ENCODE measurements around the gene ATP13A5. TPM values are rescaled to one million over a fixed set of nuclear protein-coding genes. Genes with fewer than 3 reads are reported as not detected.

Gene ATP13A5
- total RNA-seq, 2 experiments from 2014 or later: not detected

GRCh38 chr3:193387596-193387995 lies 9.0 kb upstream of the ATP13A5 start:
- no peak overlapping the region for H3K4me3 Mint-ChIP-seq
- DNase-seq: no peak
- POLR2A ChIA-PET: no interaction called here
- no peak overlapping the region for H3K27ac Mint-ChIP-seq
- intact Hi-C loops (cut with micrococcal nuclease): no loop called here
- no peaks in the 10 kb centered on the region for H3K4me1 Mint-ChIP-seq (ENCODE audit: low read depth)
- peaks cover 4% of the 10 kb centered on the region for H3K27me3 Mint-ChIP-seq
- CTCF ChIA-PET: no interaction called here
- H3K9me3 Mint-ChIP-seq: no peaks in the 10 kb centered on the region
- H3K36me3 Mint-ChIP-seq: no peaks in the 10 kb centered on the region

GRCh38 chr3:193377591-193377990 lies 962 bp downstream of the ATP13A5 start:
- intact Hi-C loops (cut with micrococcal nuclease): no loop called here
- no peak for DNase-seq
- Mint-ChIP-seq H3K36me3 (no peaks in the 10 kb centered on the region), H3K4me1 (ENCODE audit: low read depth) (peaks cover 2% of the 10 kb centered on the region), H3K4me3 (no peak overlapping the region), H3K27me3 (peaks cover 3% of the 10 kb centered on the region), H3K9me3 (no peaks in the 10 kb centered on the region), H3K27ac (no peak overlapping the region)
- ChIA-PET CTCF (no interaction called here), POLR2A (no interaction called here)

GRCh38 chr3:193375614-193376013 lies 2.9 kb downstream of the ATP13A5 start:
- CTCF ChIA-PET: no interaction called here
- POLR2A ChIA-PET: no interaction called here
- Mint-ChIP-seq H3K9me3 (no peaks in the 10 kb centered on the region), H3K27me3 (peaks cover 3% of the 10 kb centered on the region), H3K27ac (no peak overlapping the region), H3K4me1 (ENCODE audit: low read depth) (peaks cover 2% of the 10 kb centered on the region), H3K36me3 (no peaks in the 10 kb centered on the region), H3K4me3 (no peak overlapping the region)
- intact Hi-C loops (cut with micrococcal nuclease): no loop called here
- no peak for DNase-seq

GRCh38 chr3:193372783-193373182 lies 5.8 kb downstream of the ATP13A5 start:
- H3K27me3 Mint-ChIP-seq: peaks cover 3% of the 10 kb centered on the region
- intact Hi-C loops (cut with micrococcal nuclease): no loop called here
- POLR2A ChIA-PET: no interaction called here
- no peak for DNase-seq
- no peak overlapping the region for H3K27ac Mint-ChIP-seq
- H3K4me3 Mint-ChIP-seq: no peak overlapping the region
- CTCF ChIA-PET: no interaction called here
- peaks cover 2% of the 10 kb centered on the region for H3K4me1 Mint-ChIP-seq (ENCODE audit: low read depth)
- H3K9me3 Mint-ChIP-seq: no peaks in the 10 kb centered on the region
- H3K36me3 Mint-ChIP-seq: no peaks in the 10 kb centered on the region

GRCh38 chr3:193367868-193368267 lies 10.7 kb downstream of the ATP13A5 start:
- POLR2A ChIA-PET: no interaction called here
- H3K36me3 Mint-ChIP-seq: no peaks in the 10 kb centered on the region
- no peak for DNase-seq
- intact Hi-C loops (cut with micrococcal nuclease): no loop called here
- peaks cover 2% of the 10 kb centered on the region for H3K4me1 Mint-ChIP-seq (ENCODE audit: low read depth)
- no peaks in the 10 kb centered on the region for H3K9me3 Mint-ChIP-seq
- no peak overlapping the region for H3K4me3 Mint-ChIP-seq
- peaks cover 8% of the 10 kb centered on the region for H3K27me3 Mint-ChIP-seq
- CTCF ChIA-PET: no interaction called here
- no peak overlapping the region for H3K27ac Mint-ChIP-seq

GRCh38 chr3:193357291-193357690 lies 21.3 kb downstream of the ATP13A5 start:
- H3K4me3 Mint-ChIP-seq: no peak overlapping the region
- POLR2A ChIA-PET: no interaction called here
- no peaks in the 10 kb centered on the region for H3K36me3 Mint-ChIP-seq
- intact Hi-C loops (cut with micrococcal nuclease): no loop called here
- H3K4me1 Mint-ChIP-seq (ENCODE audit: low read depth): no peaks in the 10 kb centered on the region
- H3K27ac Mint-ChIP-seq: no peak overlapping the region
- H3K9me3 Mint-ChIP-seq: no peaks in the 10 kb centered on the region
- peaks cover 2% of the 10 kb centered on the region for H3K27me3 Mint-ChIP-seq
- no peak for DNase-seq
- CTCF ChIA-PET: no interaction called here

- H3K36me3 Mint-ChIP-seq: no peaks in the 10 kb centered on the region
- no peaks in the 10 kb centered on the region for H3K4me1 Mint-ChIP-seq (ENCODE audit: low read depth)
- peaks cover 1% of the 10 kb centered on the region for H3K27me3 Mint-ChIP-seq
- DNase-seq: no peak
- POLR2A ChIA-PET: no interaction called here
- intact Hi-C loops (cut with micrococcal nuclease): no loop called here
- H3K9me3 Mint-ChIP-seq: no peaks in the 10 kb centered on the region
- no peak overlapping the region for H3K4me3 Mint-ChIP-seq
- CTCF ChIA-PET: no interaction called here
- no peak overlapping the region for H3K27ac Mint-ChIP-seq
Measured at GRCh38 chr3:193354423-193354822, 24.1 kb downstream of the ATP13A5 start.

GRCh38 chr3:193350744-193351143 lies 27.8 kb downstream of the ATP13A5 start:
- DNase-seq: no peak
- Mint-ChIP-seq H3K36me3 (no peaks in the 10 kb centered on the region), H3K4me1 (ENCODE audit: low read depth) (no peaks in the 10 kb centered on the region), H3K4me3 (no peak overlapping the region), H3K27ac (no peak overlapping the region), H3K27me3 (peaks cover 1% of the 10 kb centered on the region), H3K9me3 (no peaks in the 10 kb centered on the region)
- intact Hi-C loops (cut with micrococcal nuclease): no loop called here
- ChIA-PET POLR2A (no interaction called here), CTCF (no interaction called here)

- no peak for DNase-seq
- intact Hi-C loops (cut with micrococcal nuclease): no loop called here
- Mint-ChIP-seq H3K27ac (no peak overlapping the region), H3K9me3 (no peaks in the 10 kb centered on the region), H3K36me3 (no peaks in the 10 kb centered on the region), H3K4me1 (ENCODE audit: low read depth) (no peaks in the 10 kb centered on the region), H3K27me3 (peaks cover 1% of the 10 kb centered on the region), H3K4me3 (no peak overlapping the region)
- POLR2A ChIA-PET: no interaction called here
- CTCF ChIA-PET: no interaction called here
Measured at GRCh38 chr3:193348686-193349085, 29.9 kb downstream of the ATP13A5 start.

- H3K27me3 Mint-ChIP-seq: peaks cover 1% of the 10 kb centered on the region
- POLR2A ChIA-PET: no interaction called here
- intact Hi-C loops (cut with micrococcal nuclease): no loop called here
- H3K27ac Mint-ChIP-seq: no peak overlapping the region
- CTCF ChIA-PET: no interaction called here
- H3K4me3 Mint-ChIP-seq: no peak overlapping the region
- DNase-seq: no peak
- H3K9me3 Mint-ChIP-seq: no peaks in the 10 kb centered on the region
- no peaks in the 10 kb centered on the region for H3K4me1 Mint-ChIP-seq (ENCODE audit: low read depth)
- no peaks in the 10 kb centered on the region for H3K36me3 Mint-ChIP-seq
Measured at GRCh38 chr3:193347521-193348501, 30.7 kb downstream of the ATP13A5 start.

GRCh38 chr3:193346259-193346658 lies 32.3 kb downstream of the ATP13A5 start:
- Mint-ChIP-seq H3K4me1 (ENCODE audit: low read depth) (no peaks in the 10 kb centered on the region), H3K27me3 (peaks cover 2% of the 10 kb centered on the region), H3K36me3 (no peaks in the 10 kb centered on the region), H3K4me3 (no peak overlapping the region), H3K27ac (no peak overlapping the region), H3K9me3 (no peaks in the 10 kb centered on the region)
- ChIA-PET CTCF (no interaction called here), POLR2A (no interaction called here)
- DNase-seq: no peak
- intact Hi-C loops (cut with micrococcal nuclease): no loop called here

GRCh38 chr3:193345431-193345830 lies 33.1 kb downstream of the ATP13A5 start:
- Mint-ChIP-seq H3K4me3 (no peak overlapping the region), H3K9me3 (no peaks in the 10 kb centered on the region), H3K36me3 (no peaks in the 10 kb centered on the region), H3K27ac (no peak overlapping the region), H3K4me1 (ENCODE audit: low read depth) (no peaks in the 10 kb centered on the region), H3K27me3 (peaks cover 6% of the 10 kb centered on the region)
- intact Hi-C loops (cut with micrococcal nuclease): no loop called here
- POLR2A ChIA-PET: no interaction called here
- DNase-seq: no peak
- CTCF ChIA-PET: no interaction called here

- Mint-ChIP-seq H3K9me3 (no peaks in the 10 kb centered on the region), H3K27me3 (peaks cover 6% of the 10 kb centered on the region), H3K27ac (no peak overlapping the region), H3K36me3 (no peaks in the 10 kb centered on the region), H3K4me3 (no peak overlapping the region), H3K4me1 (ENCODE audit: low read depth) (no peaks in the 10 kb centered on the region)
- ChIA-PET CTCF (no interaction called here), POLR2A (no interaction called here)
- intact Hi-C loops (cut with micrococcal nuclease): no loop called here
- no peak for DNase-seq
Measured at GRCh38 chr3:193344486-193344885, 34.1 kb downstream of the ATP13A5 start.
